ENCODE data around the gene TWF1.

TWF1 gene

GRCh38 chr12:43749016-43749415, 57.1 kb downstream of the TWF1 start:
- no peak for DNase-seq (ENCODE audit: low spot score)
- in situ Hi-C loops (cut with MboI; ENCODE audit: low pct_unique_long_range_greater_than_20kb, low sequenced_read_pairs, unreplicated experiment): no loop called here
- TF ChIP-seq, protein P1, sequence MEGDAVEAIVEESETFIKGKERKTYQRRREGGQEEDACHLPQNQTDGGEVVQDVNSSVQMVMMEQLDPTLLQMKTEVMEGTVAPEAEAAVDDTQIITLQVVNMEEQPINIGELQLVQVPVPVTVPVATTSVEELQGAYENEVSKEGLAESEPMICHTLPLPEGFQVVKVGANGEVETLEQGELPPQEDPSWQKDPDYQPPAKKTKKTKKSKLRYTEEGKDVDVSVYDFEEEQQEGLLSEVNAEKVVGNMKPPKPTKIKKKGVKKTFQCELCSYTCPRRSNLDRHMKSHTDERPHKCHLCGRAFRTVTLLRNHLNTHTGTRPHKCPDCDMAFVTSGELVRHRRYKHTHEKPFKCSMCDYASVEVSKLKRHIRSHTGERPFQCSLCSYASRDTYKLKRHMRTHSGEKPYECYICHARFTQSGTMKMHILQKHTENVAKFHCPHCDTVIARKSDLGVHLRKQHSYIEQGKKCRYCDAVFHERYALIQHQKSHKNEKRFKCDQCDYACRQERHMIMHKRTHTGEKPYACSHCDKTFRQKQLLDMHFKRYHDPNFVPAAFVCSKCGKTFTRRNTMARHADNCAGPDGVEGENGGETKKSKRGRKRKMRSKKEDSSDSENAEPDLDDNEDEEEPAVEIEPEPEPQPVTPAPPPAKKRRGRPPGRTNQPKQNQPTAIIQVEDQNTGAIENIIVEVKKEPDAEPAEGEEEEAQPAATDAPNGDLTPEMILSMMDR (IDR thresholded peaks at IDR 0.05; ENCODE audit: extremely low read depth, insufficient read depth, missing control alignments): no peak

DNA sequence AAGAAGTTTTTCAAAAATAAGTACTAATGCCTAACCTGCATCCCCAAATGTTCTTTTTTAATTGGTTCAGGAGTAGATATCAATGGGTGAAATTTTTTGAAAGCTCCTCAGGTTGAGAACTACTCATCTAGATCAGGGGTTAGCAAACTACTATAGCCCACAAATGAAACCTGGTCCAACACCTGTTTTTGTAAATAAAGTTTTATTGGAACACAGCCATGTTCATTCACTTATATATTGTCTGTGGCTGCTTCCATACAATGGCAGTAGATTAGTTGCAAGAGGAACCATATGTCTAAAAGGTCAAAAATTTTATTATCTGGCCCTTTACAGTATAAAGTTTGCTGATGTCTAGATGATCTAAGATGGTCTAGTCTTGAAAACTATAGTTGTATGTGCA, 61.3 kb downstream of the TWF1 start:
- no peak for DNase-seq (ENCODE audit: low spot score)
- TF ChIP-seq, protein P1 (IDR thresholded peaks at IDR 0.05; ENCODE audit: extremely low read depth, insufficient read depth, missing control alignments): no peak
- in situ Hi-C loops (cut with MboI; ENCODE audit: low pct_unique_long_range_greater_than_20kb, low sequenced_read_pairs, unreplicated experiment): no loop called here

All from GM13977 (cell line).